HG02970 (cell line): ENCODE results near the gene TPCN2.
A peak's percentile ranks its signal among the peaks of the same experiment; 100 is the strongest.
"Not testable (repeated sequence)": the region's sequence is repeated elsewhere in the genome, so short reads cannot be mapped to it uniquely, and the experiment has no call there.

Source experiments
- ATAC-seq: cut with Tn5 transposase; IDR thresholded peaks from one replicate; pipeline ENCODE4 v1.9.1; 2021; ENCODE audit warnings: mild to moderate bottlenecking, moderate library complexity, moderate number of reproducible peaks; ENCODE audit not compliant: unreplicated experiment, low FRiP score

Gene TPCN2

GRCh38 chr11:69048694-69049489 is at the start of gene TPCN2:
TSS of gene TPCN2 (plus strand) at chr11:69048932. CDS start at chr11:69048998, 66 bp downstream.
- ATAC-seq = peak; percentile 84

- no peak for ATAC-seq
Observed at GRCh38 chr11:68999093-68999747, 49.5 kb upstream of the TPCN2 start.

- not testable (repeated sequence) for ATAC-seq
Observed at GRCh38 chr11:68999748-69000355, 48.9 kb upstream of the TPCN2 start.

GRCh38 chr11:69000391-69000790 is 48.3 kb upstream of the TPCN2 start:
- ATAC-seq = no peak

GRCh38 chr11:69000831-69001242 is 47.9 kb upstream of the TPCN2 start:
- no peak for ATAC-seq

- no peak for ATAC-seq
Observed at GRCh38 chr11:69001243-69002081, 47.3 kb upstream of the TPCN2 start.

- no peak for ATAC-seq
Observed at GRCh38 chr11:69002110-69002569, 46.6 kb upstream of the TPCN2 start.

- no peak for ATAC-seq
Observed at GRCh38 chr11:69002570-69003231, 46.0 kb upstream of the TPCN2 start.

- no peak for ATAC-seq
Observed at GRCh38 chr11:69003301-69003865, 45.3 kb upstream of the TPCN2 start.

GRCh38 chr11:69003866-69004367 is 44.8 kb upstream of the TPCN2 start:
- no peak for ATAC-seq

GRCh38 chr11:69004411-69005182 is 44.1 kb upstream of the TPCN2 start:
- ATAC-seq = no peak

GRCh38 chr11:69005183-69005630 is 43.5 kb upstream of the TPCN2 start:
- no peak for ATAC-seq

GRCh38 chr11:69005631-69006368 is 42.9 kb upstream of the TPCN2 start:
- ATAC-seq = no peak

GRCh38 chr11:69006816-69007215 is 41.9 kb upstream of the TPCN2 start:
- ATAC-seq = no peak

GRCh38 chr11:69007975-69008381 is 40.8 kb upstream of the TPCN2 start:
- ATAC-seq = no peak

GRCh38 chr11:69008737-69009440 is 39.8 kb upstream of the TPCN2 start:
- ATAC-seq = no peak
